ENCODE results near the gene TDRD9.

Gene TDRD9

GRCh38 chr14:104098272-104099095 lies 170.2 kb downstream of the TDRD9 start:
- peaks cover 1% of the 10 kb centered on the region for H3K27me3 Mint-ChIP-seq
- H3K36me3 Mint-ChIP-seq: no peaks in the 10 kb centered on the region
- no peak overlapping the region for H3K4me3 Mint-ChIP-seq
- no peaks in the 10 kb centered on the region for H3K9me3 Mint-ChIP-seq
- peaks cover 5% of the 10 kb centered on the region for H3K4me1 Mint-ChIP-seq
- H3K27ac Mint-ChIP-seq: no peak overlapping the region

- H3K27me3 Mint-ChIP-seq: peaks cover 1% of the 10 kb centered on the region
- H3K9me3 Mint-ChIP-seq: no peaks in the 10 kb centered on the region
- no peaks in the 10 kb centered on the region for H3K36me3 Mint-ChIP-seq
- no peak overlapping the region for H3K4me3 Mint-ChIP-seq
- H3K27ac Mint-ChIP-seq: no peak overlapping the region
- H3K4me1 Mint-ChIP-seq: peaks cover 3% of the 10 kb centered on the region
Observed at GRCh38 chr14:104099096-104100041, 171.1 kb downstream of the TDRD9 start.

- Mint-ChIP-seq H3K36me3 (no peaks in the 10 kb centered on the region), H3K27me3 (peaks cover 1% of the 10 kb centered on the region), H3K27ac (no peak overlapping the region), H3K9me3 (no peaks in the 10 kb centered on the region), H3K4me3 (no peak overlapping the region), H3K4me1 (no peaks in the 10 kb centered on the region)
Observed at GRCh38 chr14:104100171-104101085, 172.2 kb downstream of the TDRD9 start.

DNA sequence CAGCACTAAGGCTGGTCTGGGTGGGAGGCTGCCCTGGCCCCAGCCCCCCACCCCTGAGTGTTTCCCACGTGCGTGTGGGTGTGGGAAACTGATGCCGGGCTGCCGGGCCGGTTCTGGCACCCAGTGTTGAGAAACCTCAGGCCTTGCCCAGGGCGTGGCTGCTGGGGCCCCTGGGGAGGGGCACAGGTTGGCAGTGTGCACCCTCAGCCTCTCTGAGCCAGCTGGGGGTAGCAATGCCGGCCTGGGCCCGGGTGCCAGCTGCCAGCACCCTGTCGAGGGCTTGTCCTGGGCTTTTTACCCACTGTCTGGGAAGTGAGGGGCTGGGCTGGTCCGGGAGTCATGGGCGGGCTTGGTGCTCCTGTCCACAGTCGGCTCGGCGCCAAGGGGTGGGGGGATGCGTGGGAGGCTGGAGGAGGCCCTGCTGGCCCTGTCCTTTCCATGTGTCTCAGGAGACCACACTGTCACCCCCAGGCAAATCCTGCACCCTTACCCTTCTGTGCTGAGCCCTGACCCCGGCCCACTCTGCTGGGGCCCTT lies 172.9 kb downstream of the TDRD9 start:
- H3K9me3 Mint-ChIP-seq: no peaks in the 10 kb centered on the region
- H3K27ac Mint-ChIP-seq: no peak overlapping the region
- H3K4me1 Mint-ChIP-seq: no peaks in the 10 kb centered on the region
- H3K27me3 Mint-ChIP-seq: no peaks in the 10 kb centered on the region
- H3K4me3 Mint-ChIP-seq: no peak overlapping the region
- H3K36me3 Mint-ChIP-seq: no peaks in the 10 kb centered on the region

DNA sequence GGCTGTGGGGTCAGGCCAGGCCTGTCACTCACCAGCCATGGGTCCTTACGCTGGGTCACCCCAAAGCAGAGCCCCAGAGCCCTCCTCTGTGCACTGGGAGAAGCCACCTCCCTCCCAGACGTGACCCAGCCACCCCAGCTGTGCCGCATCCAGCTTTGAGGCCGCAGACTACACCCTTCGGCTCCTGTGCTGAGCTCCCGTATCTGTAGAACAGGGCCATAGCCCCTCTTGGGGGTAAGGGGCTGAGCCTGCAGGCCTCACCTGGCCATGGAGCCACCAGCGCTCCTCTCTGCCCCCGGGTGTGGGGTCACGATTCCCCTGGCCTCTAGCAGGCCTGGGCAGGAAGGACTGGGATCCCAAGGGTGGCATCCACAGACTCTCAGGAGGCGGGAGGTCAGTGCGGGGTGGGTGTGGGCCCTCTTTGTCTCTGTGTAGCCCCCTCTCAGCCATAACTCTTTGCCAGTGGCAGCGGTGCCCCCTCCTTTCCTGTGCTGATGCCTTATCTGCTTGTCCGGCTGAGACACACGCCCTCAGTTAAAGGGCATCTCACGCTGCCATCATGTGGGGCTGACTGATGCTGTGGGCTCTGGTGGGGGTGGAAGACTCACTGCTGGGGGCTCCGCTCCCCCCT lies 173.5 kb downstream of the TDRD9 start:
- Mint-ChIP-seq H3K4me3 (no peak overlapping the region), H3K27me3 (no peaks in the 10 kb centered on the region), H3K27ac (no peak overlapping the region)

More for the DNA sequence above, 173.5 kb downstream of the TDRD9 start:
- Mint-ChIP-seq H3K4me1 (no peaks in the 10 kb centered on the region), H3K36me3 (no peaks in the 10 kb centered on the region), H3K9me3 (no peaks in the 10 kb centered on the region)
